ENCODE results near the gene MGAM2. TPM values are rescaled to one million over a fixed set of nuclear protein-coding genes. Genes with fewer than 3 reads are reported as not detected.

MGAM2 gene
- total and polyA plus RNA-seq, 2 donors (not counting 1 experiment from before 2014, with no cell fraction given), result not detected

DNA sequence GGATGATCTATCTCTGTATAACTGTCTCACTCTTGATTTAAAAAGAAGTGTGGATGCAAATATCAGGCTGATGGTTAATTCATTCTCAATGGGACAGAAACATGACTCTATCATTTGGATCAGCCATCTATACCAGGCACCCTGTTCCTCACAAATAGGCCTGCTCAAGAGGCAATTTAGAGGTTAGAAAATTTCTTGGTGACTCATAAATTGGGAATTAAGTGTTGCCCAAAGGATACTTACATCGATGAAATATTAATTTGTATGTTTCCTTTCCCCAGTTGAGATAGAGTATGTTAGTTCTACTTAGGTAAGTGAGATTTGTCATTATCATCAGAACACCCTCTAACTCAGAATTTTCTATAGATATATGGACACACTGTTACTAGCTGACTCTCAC, 88.7 kb downstream of the MGAM2 start:
- Histone ChIP-seq H3K36me3 (replicated peaks in 1 of 2; ENCODE audit: control extremely low read depth in 1 of 2, control insufficient read depth in 1 of 2, extremely low read depth in 1 of 2, insufficient read depth in 2 of 2, low read length in 1 of 2) (no peaks in the 10 kb centered on the region), H3K27me3 (replicated peaks in 1 of 4; ENCODE audit: control extremely low read depth in 1 of 4, control insufficient read depth in 3 of 4, insufficient read depth in 4 of 4, low read length in 3 of 4) (no peaks in the 10 kb centered on the region), H3K9me3 (ENCODE audit: control extremely low read depth in 1 of 3, control insufficient read depth in 2 of 3, insufficient read depth in 1 of 3, low read length in 2 of 3) (no peaks in the 10 kb centered on the region), H3K9ac (ENCODE audit: low read length) (no peak overlapping the region), H3K4me3 (ENCODE audit: control extremely low read depth in 1 of 5, extremely low read depth in 1 of 5, insufficient read depth in 1 of 5, low read depth in 2 of 5, low read length in 4 of 5) (no peak overlapping the region), H3K4me1 (ENCODE audit: control insufficient read depth in 2 of 2, insufficient read depth in 2 of 2, low read length in 2 of 2) (no peaks in the 10 kb centered on the region), H2AFZ (ENCODE audit: insufficient read depth, low read depth, low read length, poor library complexity, severe bottlenecking) (no peak overlapping the region), H3K4me2 (replicated peaks; ENCODE audit: low read depth, low read length, poor library complexity, severe bottlenecking) (no peak overlapping the region), H3K79me2 (ENCODE audit: control insufficient read depth, insufficient read depth, low read length) (no peaks in the 10 kb centered on the region), H4K20me1 (ENCODE audit: control insufficient read depth, insufficient read depth, low read length, poor library complexity, severe bottlenecking) (no peaks in the 10 kb centered on the region), H3K27ac (ENCODE audit: low read length in 2 of 2) (no peak overlapping the region)
- no peaks in the 10 kb centered on the region for H3K4me1 Mint-ChIP-seq
- ChIA-PET POLR2A (no interaction called here), CTCF (no interaction called here)
- no CpG with 5 or more reads among the region's 1 CpG for WGBS (ENCODE audit: insufficient coverage)
- H3K27me3 Mint-ChIP-seq, result peaks cover 3% of the 10 kb centered on the region
- no peak overlapping the region for H3K27ac Mint-ChIP-seq
- no peak for ATAC-seq (ENCODE audit: low read depth)
- intact Hi-C loops (cut with micrococcal nuclease), result no loop called here
- no peak overlapping the region for H3K4me3 Mint-ChIP-seq
- H3K9me3 Mint-ChIP-seq (ENCODE audit: insufficient read depth), result peaks cover 2% of the 10 kb centered on the region
- DNase-seq, result no peak
- TF ChIP-seq CTCF (IDR thresholded peaks at IDR 0.05) (no peak), EZH2 (IDR thresholded peaks at IDR 0.05; ENCODE audit: borderline replicate concordance, insufficient read depth, low read depth, low read length, poor library complexity, severe bottlenecking) (no peak)

- no peak overlapping the region for H3K4me3 ChIP-seq (ENCODE audit: control extremely low read depth in 1 of 5, extremely low read depth in 1 of 5, insufficient read depth in 1 of 5, low read depth in 2 of 5, low read length in 4 of 5)
- Mint-ChIP-seq H3K4me3 (no peak overlapping the region), H3K9me3 (ENCODE audit: insufficient read depth) (no peaks in the 10 kb centered on the region), H3K27me3 (no peaks in the 10 kb centered on the region), H3K27ac (no peak overlapping the region), H3K4me1 (no peaks in the 10 kb centered on the region)
- no peak for TF ChIP-seq CTCF (IDR thresholded peaks at IDR 0.05)
- TF ChIP-seq EZH2 (IDR thresholded peaks at IDR 0.05; ENCODE audit: borderline replicate concordance, insufficient read depth, low read depth, low read length, poor library complexity, severe bottlenecking), result no peak
- WGBS (ENCODE audit: insufficient coverage), result 33% methylated on average over 1 of the region's 1 CpG
- H4K20me1 ChIP-seq (ENCODE audit: control insufficient read depth, insufficient read depth, low read length, poor library complexity, severe bottlenecking), result no peaks in the 10 kb centered on the region
- no peak overlapping the region for H2AFZ ChIP-seq (ENCODE audit: insufficient read depth, low read depth, low read length, poor library complexity, severe bottlenecking)
- H3K4me1 ChIP-seq (ENCODE audit: control insufficient read depth in 2 of 2, insufficient read depth in 2 of 2, low read length in 2 of 2), result no peaks in the 10 kb centered on the region
- no peak overlapping the region for H3K9ac ChIP-seq (ENCODE audit: low read length)
- no peaks in the 10 kb centered on the region for H3K9me3 ChIP-seq (ENCODE audit: control extremely low read depth in 1 of 3, control insufficient read depth in 2 of 3, insufficient read depth in 1 of 3, low read length in 2 of 3)
- ChIA-PET CTCF (no interaction called here), POLR2A (no interaction called here)
- no peaks in the 10 kb centered on the region for H3K79me2 ChIP-seq (ENCODE audit: control insufficient read depth, insufficient read depth, low read length)
- no peaks in the 10 kb centered on the region for H3K27me3 ChIP-seq (replicated peaks in 1 of 4; ENCODE audit: control extremely low read depth in 1 of 4, control insufficient read depth in 3 of 4, insufficient read depth in 4 of 4, low read length in 3 of 4)
- H3K27ac ChIP-seq (ENCODE audit: low read length in 2 of 2), result no peak overlapping the region
- ATAC-seq (ENCODE audit: low read depth) (no peak), DNase-seq (no peak)
- H3K4me2 ChIP-seq (replicated peaks; ENCODE audit: low read depth, low read length, poor library complexity, severe bottlenecking), result no peak overlapping the region
- intact Hi-C loops (cut with micrococcal nuclease), result no loop called here
- H3K36me3 ChIP-seq (replicated peaks in 1 of 2; ENCODE audit: control extremely low read depth in 1 of 2, control insufficient read depth in 1 of 2, extremely low read depth in 1 of 2, insufficient read depth in 2 of 2, low read length in 1 of 2), result no peaks in the 10 kb centered on the region
Measured at GRCh38 chr7:142228537-142229104, 117.1 kb downstream of the MGAM2 start.
